H1 (cell line): ENCODE results near the gene NMT1. TPM values are rescaled to one million over a fixed set of nuclear protein-coding genes. Genes with fewer than 3 reads are reported as not detected.

Experiments used
- CTCF ChIA-PET: fragments of 300-600 bp; sonication (Branson Sonifier 250); formaldehyde crosslinking; loops from one replicate; lab custom pipeline; 2021; ENCODE audit not compliant: partially characterized antibody; lab: Charles Lee
- POLR2A ChIA-PET: fragments of 300-600 bp; sonication (Branson Sonifier 250); formaldehyde crosslinking; loops from one replicate; lab custom pipeline; 2021; ENCODE audit warnings: inconsistent platforms; ENCODE audit not compliant: partially characterized antibody; lab: Charles Lee
- DNase-seq, 2 experiments: peaks; one replicate each; pipeline versions ENCODE4 v3.0.0 to v3.0.0-alpha.2; 2010 to 2022; ENCODE audit warnings: low spot score in 2 of 2, low read depth in 1 of 2, mixed read lengths in 1 of 2
- FAIRE-seq: peaks from 2 replicates; lab custom pipeline; 2011; peaks lifted over from hg19 to GRCh38; lab: Jason Lieb, UNC
- H2AFZ ChIP-seq: 2 replicates; pipeline ENCODE4 v1.8.1; 2012; ENCODE audit warnings: low read length, inconsistent platforms
- H2AK5ac ChIP-seq: 2 replicates; pipeline ENCODE4 v1.6.1; 2013; ENCODE audit warnings: low read depth, low read length
- H2BK120ac ChIP-seq: replicated peaks from 2 replicates; pipeline ENCODE3; 2013; ENCODE audit warnings: low read depth, low read length, inconsistent platforms
- H2BK12ac ChIP-seq: 2 replicates; pipeline ENCODE4 v1.6.1; 2013; ENCODE audit warnings: low read depth, low read length
- H2BK15ac ChIP-seq: 2 replicates; pipeline ENCODE4 v1.6.1; 2013; ENCODE audit warnings: low read length
- H2BK20ac ChIP-seq: 2 replicates; pipeline ENCODE4 v1.6.1; 2013; ENCODE audit warnings: low read length
- H2BK5ac ChIP-seq: 2 replicates; pipeline ENCODE4 v1.6.1; 2013; ENCODE audit warnings: low read depth, low read length
- H3K14ac ChIP-seq: 2 replicates; pipeline ENCODE4 v1.6.1; 2013; ENCODE audit warnings: inconsistent platforms; ENCODE audit not compliant: insufficient read length
- H3K18ac ChIP-seq: 2 replicates; pipeline ENCODE4 v1.6.1; 2013; ENCODE audit warnings: low read length; ENCODE audit errors: extremely low read depth
- H3K23ac ChIP-seq: 2 replicates; pipeline ENCODE4 v1.6.1; 2013; ENCODE audit warnings: inconsistent platforms; ENCODE audit not compliant: insufficient read length
- H3K23me2 ChIP-seq: 2 replicates; pipeline ENCODE4 v1.6.1; 2013; ENCODE audit warnings: low read depth, low read length
- H3K27ac ChIP-seq: 2 replicates; pipeline ENCODE4 v1.6.1; 2011; ENCODE audit warnings: low read depth, low read length, inconsistent platforms
- H3K27me3 ChIP-seq, 4 experiments: replicated peaks in 1 of 4; 1 replicate in 1 of 4; 2 replicates in 3 of 4; pipeline versions ENCODE4 v1.6.1 to v1.8.1; 2011 to 2013; ENCODE audit warnings: low read length in 3 of 4, mild to moderate bottlenecking in 3 of 4, inconsistent platforms in 2 of 4, mixed read lengths in 2 of 4, moderate library complexity in 1 of 4; ENCODE audit not compliant: control insufficient read depth in 3 of 4, insufficient read depth in 3 of 4; ENCODE audit errors: extremely low read depth in 1 of 4
- H3K36me3 ChIP-seq, 4 experiments: 2 replicates each; pipeline versions ENCODE4 v1.6.1 to v1.8.1; 2011 to 2013; ENCODE audit warnings: mild to moderate bottlenecking in 4 of 4, low read length in 3 of 4, moderate library complexity in 2 of 4, control low read depth in 1 of 4, inconsistent platforms in 1 of 4; ENCODE audit not compliant: insufficient read depth in 4 of 4, control insufficient read depth in 2 of 4
- H3K4ac ChIP-seq: replicated peaks from 2 replicates; pipeline ENCODE3; 2013; ENCODE audit warnings: low read length, low read depth, mixed read lengths, inconsistent platforms; ENCODE audit not compliant: insufficient read length
- H3K4me1 ChIP-seq, 4 experiments: replicated peaks in 1 of 4; 1 replicate in 1 of 4; 2 replicates in 3 of 4; pipeline versions ENCODE4 v1.6.1 to v1.8.1; 2011 to 2013; ENCODE audit warnings: low read length in 3 of 4, inconsistent platforms in 2 of 4, mixed read lengths in 1 of 4; ENCODE audit not compliant: insufficient read depth in 4 of 4, control insufficient read depth in 3 of 4
- H3K4me2 ChIP-seq, 2 experiments: 2 replicates each; pipeline versions ENCODE4 v1.6.1 to v1.8.1; 2011 to 2013; ENCODE audit warnings: low read depth in 2 of 2, low read length in 2 of 2, control low read depth in 1 of 2, inconsistent platforms in 1 of 2, mild to moderate bottlenecking in 1 of 2; ENCODE audit not compliant: insufficient read depth in 1 of 2
- H3K4me3 ChIP-seq, 4 experiments: fragments of 200-600, 300-600 bp in 1 of 4; sonication (generic), shearing (Covaris generic), sonication (Bioruptor Twin) in 1 of 4; 2 replicates each; pipeline versions ENCODE4 v1.5.1 to v1.8.1; 2011 to 2016; ENCODE audit warnings: low read length in 4 of 4, low read depth in 3 of 4, control low read depth in 2 of 4, inconsistent platforms in 2 of 4, mild to moderate bottlenecking in 2 of 4, mixed read lengths in 1 of 4, moderate library complexity in 1 of 4; ENCODE audit not compliant: insufficient read depth in 2 of 4; ENCODE audit errors: extremely low read depth in 1 of 4
- H3K56ac ChIP-seq: replicated peaks from 2 replicates; pipeline ENCODE3; 2013; ENCODE audit warnings: low read depth, mild to moderate bottlenecking, mixed read lengths, low read length, inconsistent platforms; ENCODE audit not compliant: insufficient read length
- H3K79me1 ChIP-seq: 2 replicates; pipeline ENCODE4 v1.6.1; 2013; ENCODE audit warnings: low read depth, low read length, control low read depth
- H3K79me2 ChIP-seq, 2 experiments: 2 replicates each; pipeline versions ENCODE4 v1.6.1 to v1.8.1; 2012 to 2013; ENCODE audit warnings: low read length in 2 of 2, mild to moderate bottlenecking in 2 of 2, inconsistent platforms in 1 of 2; ENCODE audit not compliant: insufficient read depth in 2 of 2, control insufficient read depth in 1 of 2
- H3K9ac ChIP-seq, 4 experiments: replicated peaks in 1 of 4; 1 replicate in 1 of 4; 2 replicates in 3 of 4; pipeline versions ENCODE4 v1.6.1 to v1.8.1; 2011 to 2013; ENCODE audit warnings: low read depth in 3 of 4, low read length in 3 of 4, control low read depth in 2 of 4, mild to moderate bottlenecking in 2 of 4, moderate library complexity in 2 of 4, inconsistent platforms in 1 of 4; ENCODE audit errors: extremely low read depth in 1 of 4
- H3K9me3 ChIP-seq, 2 experiments: 2 replicates each; pipeline versions ENCODE4 v1.6.1 to v1.8.1; 2012 to 2013; ENCODE audit warnings: mild to moderate bottlenecking in 2 of 2, moderate library complexity in 2 of 2, control low read depth in 1 of 2, inconsistent platforms in 1 of 2, low read depth in 1 of 2, low read length in 1 of 2, mixed read lengths in 1 of 2; ENCODE audit not compliant: insufficient read depth in 2 of 2
- H4K20me1 ChIP-seq, 2 experiments: replicated peaks in 1 of 2; 2 replicates each; pipeline versions ENCODE3 to v1.8.1; 2011 to 2013; ENCODE audit warnings: inconsistent platforms in 2 of 2, low read length in 2 of 2, mild to moderate bottlenecking in 1 of 2; ENCODE audit not compliant: insufficient read depth in 2 of 2, control insufficient read depth in 1 of 2
- H4K5ac ChIP-seq: 2 replicates; pipeline ENCODE4 v1.6.1; 2013; ENCODE audit warnings: low read length, low read depth, mixed read lengths, inconsistent platforms; ENCODE audit not compliant: insufficient read length
- H4K8ac ChIP-seq: 2 replicates; pipeline ENCODE4 v1.8.0; 2013; ENCODE audit warnings: mild to moderate bottlenecking, moderate library complexity, low read length, inconsistent platforms; ENCODE audit not compliant: insufficient read depth; ENCODE audit errors: extremely low read depth
- H4K91ac ChIP-seq: replicated peaks from 2 replicates; pipeline ENCODE3; 2013; ENCODE audit warnings: low read length, mixed read lengths, inconsistent platforms; ENCODE audit not compliant: insufficient read length
- BRCA1 ChIP-seq: IDR thresholded peaks from 2 replicates; pipeline ENCODE4 v1.6.1; 2012; ENCODE audit warnings: low read depth, low read length, improper control_type of control experiment
- E2F6 ChIP-seq: IDR thresholded peaks from 2 replicates; pipeline ENCODE4 v1.6.1; 2012; ENCODE audit warnings: inconsistent platforms
- EP300 ChIP-seq, 2 experiments: IDR thresholded peaks; 1 replicate in 1 of 2; 2 replicates in 1 of 2; pipeline ENCODE4 v1.6.1; 2011 to 2012; ENCODE audit warnings: low read depth in 2 of 2, low read length in 2 of 2, mild to moderate bottlenecking in 2 of 2, borderline replicate concordance in 1 of 2, inconsistent platforms in 1 of 2, moderate library complexity in 1 of 2
- GABPA ChIP-seq: IDR thresholded peaks from 2 replicates; pipeline ENCODE4 v1.6.1; 2011; ENCODE audit warnings: mild to moderate bottlenecking, low read length, moderate library complexity, borderline replicate concordance; ENCODE audit not compliant: insufficient read depth
- JUN ChIP-seq: IDR thresholded peaks from 2 replicates; pipeline ENCODE4 v1.6.1; 2011; ENCODE audit warnings: low read depth, mild to moderate bottlenecking, improper control_type of control experiment, low read length
- KDM1A ChIP-seq: fragments of 200-600, 300-600 bp; sonication (generic); IDR thresholded peaks from 2 replicates; pipeline ENCODE4 v1.7.1; 2016; ENCODE audit warnings: mild to moderate bottlenecking, low read length, borderline replicate concordance
- MAFK ChIP-seq: IDR thresholded peaks from 2 replicates; pipeline ENCODE4 v1.6.1; 2012; ENCODE audit warnings: low read depth, mild to moderate bottlenecking, improper control_type of control experiment, low read length
- PHF8 ChIP-seq: fragments of 200-600 bp; sonication (generic); conservative IDR thresholded peaks from 2 replicates; pipeline ENCODE4 v1.7.1; 2012; ENCODE audit warnings: low read depth, mild to moderate bottlenecking, inconsistent platforms, low read length, moderate library complexity
- RXRA ChIP-seq: IDR thresholded peaks from 2 replicates; pipeline ENCODE4 v1.6.1; 2011; ENCODE audit warnings: low read depth, mild to moderate bottlenecking, low read length, moderate library complexity; ENCODE audit not compliant: insufficient read depth
- SIN3A ChIP-seq, 2 experiments: IDR thresholded peaks in 1 of 2; conservative IDR thresholded peaks in 1 of 2; 2 replicates each; pipeline ENCODE4 v1.6.1; 2011 to 2012; ENCODE audit warnings: low read length in 2 of 2, improper control_type of control experiment in 1 of 2, low read depth in 1 of 2, mild to moderate bottlenecking in 1 of 2
- SIRT6 ChIP-seq: IDR thresholded peaks from one replicate; pipeline ENCODE4 v1.7.1; 2012; ENCODE audit warnings: low read length, inconsistent platforms
- WGBS, 2 experiments: shearing (Covaris generic) in 1 of 2; methylation state at CpG; one replicate each; pipeline versions ENCODE4 v1.1.6 to v1.1.7; 2013 to 2015; ENCODE audit warnings: low lambda C conversion rate in 2 of 2, mixed read lengths in 2 of 2, inconsistent platforms in 1 of 2, low coverage in 1 of 2, missing lambda C conversion rate in 1 of 2; ENCODE audit not compliant: insufficient replicate concordance in 2 of 2, insufficient coverage in 1 of 2, insufficient read length in 1 of 2; ENCODE audit errors: extremely low coverage in 1 of 2, missing lambda C conversion rate in 1 of 2; 5-methylcytosine and 5-hydroxymethylcytosine counted together
- polyA plus RNA-seq, 7 experiments: library from polyadenylated mRNA; depleted of rRNA in 3 of 7; stranded (reverse) in 5 of 7; unstranded in 2 of 7; fragments of >200 nt in 5 of 7; fragments of 200-250 nt in 2 of 7; gene quantifications; 1 replicate in 5 of 7; 2 replicates in 1 of 7; 4 replicates in 1 of 7; pipeline versions ENCODE4 v1.2.1 to v1.2.3, GENCODE V29; 2011 to 2013; ENCODE audit warnings: missing spikeins in 2 of 7, mixed read lengths in 2 of 7
- total RNA-seq: library from RNA; stranded (reverse); fragmentation: NEBNext Ultra II Directional; extraction: Animal tissue kit (Norgen Biotek cat#: 25700); gene quantifications from 2 replicates; pipeline ENCODE4 v1.2.1, GENCODE V29; 2021

NMT1 gene
- total and polyA plus RNA-seq, 2 of the 8 experiments (the other 6 are each of a cell fraction or from before 2014, with no cell fraction given): 42.9 to 149 TPM

- H2BK20ac ChIP-seq: no peak overlapping the region
- CTCF ChIA-PET: interaction anchor here (1.1 to 11.7 kb wide), 5 partner anchors 13 to 119 kb away, joined by 3 to 156 read pairs (median 90); partner anchors contain the start of genes HEXIM1 and HEXIM2
- H4K5ac ChIP-seq: no peak overlapping the region
- H3K27ac ChIP-seq: no peak overlapping the region
- no peak overlapping the region for H3K56ac ChIP-seq
- no peak overlapping the region for H2AFZ ChIP-seq
- H3K4me2 ChIP-seq: no peak overlapping the region
- H3K23me2 ChIP-seq: peaks cover 4% of the 10 kb centered on the region
- H3K79me2 ChIP-seq: no peaks in the 10 kb centered on the region
- no peaks in the 10 kb centered on the region for H3K27me3 ChIP-seq
- H3K4me1 ChIP-seq: peaks cover 0 to 5% (median 0%) of the 10 kb centered on the region in 4 experiments; a peak in 3 of 7 replicates
- H3K4ac ChIP-seq: no peak overlapping the region
- no peak overlapping the region for H2AK5ac ChIP-seq
- no peak overlapping the region for H3K9ac ChIP-seq
- no peaks in the 10 kb centered on the region for H3K9me3 ChIP-seq
- H3K23ac ChIP-seq: no peak overlapping the region
- DNase-seq (no peak), FAIRE-seq (no peak)
- H2BK15ac ChIP-seq: no peak overlapping the region
- no peak overlapping the region for H4K91ac ChIP-seq
- H2BK120ac ChIP-seq: no peak overlapping the region
- peaks cover 0 to 2% of the 10 kb centered on the region in 2 experiments for H4K20me1 ChIP-seq
- no peak overlapping the region for H3K14ac ChIP-seq
- H3K79me1 ChIP-seq: no peaks in the 10 kb centered on the region
- no peak overlapping the region for H3K18ac ChIP-seq
- peak overlapping the region; percentile 7; the same call in 1 of the 2 replicates for H4K8ac ChIP-seq
- no peaks in the 10 kb centered on the region for H3K36me3 ChIP-seq
- no peak overlapping the region for H2BK12ac ChIP-seq
- POLR2A ChIA-PET: interaction anchor here (1.9 to 15.8 kb wide), 2 partner anchors 11 to 24 kb away, joined by 8 to 185 read pairs; partner anchors contain the start of genes HEXIM1 and HEXIM2
- 91% methylated on average over 11 of the region's 11 CpGs; no CpG with 5 or more reads in 1 of the 2 experiments for WGBS, 2 experiments
- no peak overlapping the region for H2BK5ac ChIP-seq
- H3K4me3 ChIP-seq: no peak overlapping the region
- no peak for TF ChIP-seq E2F6
- TF ChIP-seq RXRA: no peak
- TF ChIP-seq GABPA: no peak
- no peak for TF ChIP-seq MAFK
- TF ChIP-seq PHF8: no peak
- TF ChIP-seq JUN: no peak
- no peak for TF ChIP-seq KDM1A
- TF ChIP-seq SIRT6: no peak
- no peak for TF ChIP-seq SIN3A (conservative IDR thresholded peaks at IDR 0.05 in 1 of 2, IDR thresholded peaks at IDR 0.05 in 1 of 2; ENCODE audit: low read depth in 1 of 2, low read length in 2 of 2)
- TF ChIP-seq BRCA1: no peak
- TF ChIP-seq EP300 (IDR thresholded peaks at IDR 0.05; ENCODE audit: borderline replicate concordance in 1 of 2, low read depth in 2 of 2, low read length in 2 of 2): no peak
Measured at GRCh38 chr17:45137561-45138305, 76.6 kb downstream of the NMT1 start.
